GM19025 (cell line): ENCODE data around the gene NUDT3.

Experiments used
- ATAC-seq: cut with Tn5 transposase; IDR thresholded peaks from one replicate; pipeline ENCODE4 v1.9.1; 2021; ENCODE audit warnings: mild to moderate bottlenecking, low read depth, moderate library complexity; ENCODE audit not compliant: unreplicated experiment

The NUDT3 gene

GRCh38 chr6:34231566-34232336 is 160.7 kb downstream of the NUDT3 start:
- no peak for ATAC-seq

GRCh38 chr6:34230653-34231371 is 161.7 kb downstream of the NUDT3 start:
- ATAC-seq = no peak

GRCh38 chr6:34229877-34230276 is 162.6 kb downstream of the NUDT3 start:
- ATAC-seq = no peak
